Measurements from ENCODE around the gene SNCA. TPM values are rescaled to one million over a fixed set of nuclear protein-coding genes. Genes with fewer than 3 reads are reported as not detected.

SNCA gene
- total and polyA plus RNA-seq, 2 donors (not counting 1 experiment from before 2014, with no cell fraction given): 0.95 to 6.8 TPM

DNA sequence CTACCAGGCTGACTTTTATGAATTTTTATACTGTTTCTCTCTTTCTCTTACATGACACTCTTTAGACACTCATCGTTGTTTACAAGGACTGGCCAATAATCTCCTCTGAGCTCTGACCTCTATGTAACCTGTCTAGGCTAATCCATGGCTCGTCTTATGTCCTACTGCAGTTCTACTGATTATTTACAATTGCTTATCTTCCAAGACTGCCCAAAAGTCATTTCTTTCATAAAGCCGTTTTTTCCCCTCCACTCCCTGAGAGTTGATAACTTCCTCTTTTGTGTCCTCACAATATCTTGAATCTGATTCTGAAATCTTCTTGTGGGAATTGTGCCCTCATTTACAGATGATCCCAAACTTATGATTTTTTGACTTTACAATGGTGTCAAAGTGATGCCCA, 18.3 kb upstream of the SNCA start:
- no peak for DNase-seq (ENCODE audit: low read depth in 2 of 2)
- Histone ChIP-seq H3K27ac (ENCODE audit: insufficient read depth, low read length) (no peak overlapping the region), H3K9ac (ENCODE audit: insufficient read depth, low read length) (no peak overlapping the region), H3K4me2 (ENCODE audit: extremely low read depth, insufficient read depth, low read length) (no peak overlapping the region), H3K36me3 (ENCODE audit: control insufficient read depth, insufficient read depth, low read length) (no peaks in the 10 kb centered on the region), H3K79me2 (ENCODE audit: control insufficient read depth, insufficient read depth, low read length) (no peaks in the 10 kb centered on the region), H2AFZ (ENCODE audit: low read length) (no peak overlapping the region), H3K27me3 (ENCODE audit: control insufficient read depth, insufficient read depth, low read length) (no peaks in the 10 kb centered on the region), H4K20me1 (ENCODE audit: control insufficient read depth, extremely low read depth, insufficient read depth, low read length) (no peaks in the 10 kb centered on the region), H3K9me3 (ENCODE audit: control insufficient read depth, insufficient read depth, low read depth, low read length) (no peaks in the 10 kb centered on the region), H3K4me3 (replicated peaks in 1 of 4; ENCODE audit: control extremely low read depth in 1 of 4, insufficient read depth in 1 of 4, low read depth in 3 of 4, low read length in 4 of 4) (no peak overlapping the region), H3K4me1 (ENCODE audit: control insufficient read depth, extremely low read depth, insufficient read depth, low read length) (no peaks in the 10 kb centered on the region)
- no peak for TF ChIP-seq EZH2 (IDR thresholded peaks at IDR 0.05; ENCODE audit: low read length, missing control alignments)
- TF ChIP-seq, protein P1, sequence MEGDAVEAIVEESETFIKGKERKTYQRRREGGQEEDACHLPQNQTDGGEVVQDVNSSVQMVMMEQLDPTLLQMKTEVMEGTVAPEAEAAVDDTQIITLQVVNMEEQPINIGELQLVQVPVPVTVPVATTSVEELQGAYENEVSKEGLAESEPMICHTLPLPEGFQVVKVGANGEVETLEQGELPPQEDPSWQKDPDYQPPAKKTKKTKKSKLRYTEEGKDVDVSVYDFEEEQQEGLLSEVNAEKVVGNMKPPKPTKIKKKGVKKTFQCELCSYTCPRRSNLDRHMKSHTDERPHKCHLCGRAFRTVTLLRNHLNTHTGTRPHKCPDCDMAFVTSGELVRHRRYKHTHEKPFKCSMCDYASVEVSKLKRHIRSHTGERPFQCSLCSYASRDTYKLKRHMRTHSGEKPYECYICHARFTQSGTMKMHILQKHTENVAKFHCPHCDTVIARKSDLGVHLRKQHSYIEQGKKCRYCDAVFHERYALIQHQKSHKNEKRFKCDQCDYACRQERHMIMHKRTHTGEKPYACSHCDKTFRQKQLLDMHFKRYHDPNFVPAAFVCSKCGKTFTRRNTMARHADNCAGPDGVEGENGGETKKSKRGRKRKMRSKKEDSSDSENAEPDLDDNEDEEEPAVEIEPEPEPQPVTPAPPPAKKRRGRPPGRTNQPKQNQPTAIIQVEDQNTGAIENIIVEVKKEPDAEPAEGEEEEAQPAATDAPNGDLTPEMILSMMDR (conservative IDR thresholded peaks at IDR 0.05 in 1 of 2, IDR thresholded peaks at IDR 0.05 in 1 of 2; ENCODE audit: low read depth in 1 of 2, low read length in 2 of 2): no peak

DNA sequence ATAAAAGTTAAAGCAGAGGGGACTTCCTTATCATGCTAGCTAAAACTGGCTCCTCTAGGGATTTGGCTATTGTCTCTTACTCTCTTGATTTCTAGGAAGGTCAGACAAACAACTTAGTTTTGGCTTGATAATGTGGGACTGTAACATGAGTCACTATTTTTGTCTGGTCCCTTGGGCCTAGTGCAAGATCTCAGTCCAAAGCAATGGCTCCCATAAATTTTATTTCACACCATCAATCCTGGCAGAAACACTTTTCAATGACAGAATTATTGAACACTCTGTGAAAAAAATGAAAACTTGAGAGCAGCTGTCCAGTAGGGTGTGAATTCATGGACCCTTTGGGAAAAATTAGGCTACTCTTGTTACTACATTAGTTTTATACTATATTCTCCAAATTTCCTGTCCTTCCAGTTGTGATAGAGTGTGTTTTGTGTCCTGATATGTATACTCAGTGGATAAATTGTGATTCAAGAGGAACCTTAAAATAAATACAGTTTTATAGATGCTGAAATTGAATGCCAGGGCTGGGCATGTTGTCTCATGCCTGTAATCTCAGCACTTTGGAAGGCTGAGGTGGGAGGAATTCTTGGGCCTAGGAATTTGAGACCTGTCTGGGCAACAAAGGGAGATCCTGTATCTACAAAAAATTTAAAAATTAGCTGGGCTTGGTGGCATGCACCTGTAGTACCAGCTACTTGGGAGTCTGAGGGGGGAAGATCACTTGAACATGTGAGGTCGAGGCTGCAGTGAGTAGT, 10.8 kb upstream of the SNCA start:
- H3K9me3 ChIP-seq (ENCODE audit: control insufficient read depth, insufficient read depth, low read depth, low read length): no peaks in the 10 kb centered on the region
- H3K36me3 ChIP-seq (ENCODE audit: control insufficient read depth, insufficient read depth, low read length): no peaks in the 10 kb centered on the region
- no peak overlapping the region for H3K4me2 ChIP-seq (ENCODE audit: extremely low read depth, insufficient read depth, low read length)
- H3K4me1 ChIP-seq (ENCODE audit: control insufficient read depth, extremely low read depth, insufficient read depth, low read length): no peaks in the 10 kb centered on the region
- H3K27me3 ChIP-seq (ENCODE audit: control insufficient read depth, insufficient read depth, low read length): no peaks in the 10 kb centered on the region
- no peak overlapping the region for H3K9ac ChIP-seq (ENCODE audit: insufficient read depth, low read length)
- no peak overlapping the region for H3K27ac ChIP-seq (ENCODE audit: insufficient read depth, low read length)
- TF ChIP-seq, protein P1 (conservative IDR thresholded peaks at IDR 0.05 in 1 of 2, IDR thresholded peaks at IDR 0.05 in 1 of 2; ENCODE audit: low read depth in 1 of 2, low read length in 2 of 2): no peak
- TF ChIP-seq EZH2 (IDR thresholded peaks at IDR 0.05; ENCODE audit: low read length, missing control alignments): no peak
- no peaks in the 10 kb centered on the region for H4K20me1 ChIP-seq (ENCODE audit: control insufficient read depth, extremely low read depth, insufficient read depth, low read length)
- no peak overlapping the region for H2AFZ ChIP-seq (ENCODE audit: low read length)
- no peak overlapping the region for H3K4me3 ChIP-seq (replicated peaks in 1 of 4; ENCODE audit: control extremely low read depth in 1 of 4, insufficient read depth in 1 of 4, low read depth in 3 of 4, low read length in 4 of 4)
- DNase-seq (ENCODE audit: low read depth in 2 of 2): no peak
- no peaks in the 10 kb centered on the region for H3K79me2 ChIP-seq (ENCODE audit: control insufficient read depth, insufficient read depth, low read length)

DNA sequence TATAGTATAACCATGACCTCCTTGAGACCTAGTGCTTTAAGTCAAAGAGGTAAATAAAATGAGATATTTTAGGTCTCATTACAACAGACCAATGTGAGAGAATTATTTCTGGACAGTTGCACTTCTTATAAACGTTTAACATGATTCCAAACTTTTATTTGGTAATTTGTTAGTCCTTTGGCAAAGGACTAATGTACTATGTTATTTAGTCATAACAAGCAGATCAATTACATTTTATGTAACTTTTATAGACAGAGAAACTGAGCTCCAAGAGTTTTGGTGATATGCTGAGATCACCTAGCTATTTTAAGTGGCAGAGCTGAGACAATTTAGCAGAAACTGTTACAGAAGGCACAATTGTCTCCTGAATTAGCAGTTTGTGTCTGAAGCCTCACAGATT, 2.6 kb upstream of the SNCA start:
- no peaks in the 10 kb centered on the region for H3K4me1 ChIP-seq (ENCODE audit: control insufficient read depth, extremely low read depth, insufficient read depth, low read length)
- H3K27me3 ChIP-seq (ENCODE audit: control insufficient read depth, insufficient read depth, low read length): peaks cover 14% of the 10 kb centered on the region
- no peaks in the 10 kb centered on the region for H3K36me3 ChIP-seq (ENCODE audit: control insufficient read depth, insufficient read depth, low read length)
- no peak overlapping the region for H2AFZ ChIP-seq (ENCODE audit: low read length)
- H3K4me3 ChIP-seq (replicated peaks in 1 of 4; ENCODE audit: control extremely low read depth in 1 of 4, insufficient read depth in 1 of 4, low read depth in 3 of 4, low read length in 4 of 4): no peak overlapping the region
- H4K20me1 ChIP-seq (ENCODE audit: control insufficient read depth, extremely low read depth, insufficient read depth, low read length): no peaks in the 10 kb centered on the region
- H3K4me2 ChIP-seq (ENCODE audit: extremely low read depth, insufficient read depth, low read length): no peak overlapping the region
- TF ChIP-seq, protein P1 (conservative IDR thresholded peaks at IDR 0.05 in 1 of 2, IDR thresholded peaks at IDR 0.05 in 1 of 2; ENCODE audit: low read depth in 1 of 2, low read length in 2 of 2): no peak
- TF ChIP-seq EZH2 (IDR thresholded peaks at IDR 0.05; ENCODE audit: low read length, missing control alignments): no peak
- no peaks in the 10 kb centered on the region for H3K9me3 ChIP-seq (ENCODE audit: control insufficient read depth, insufficient read depth, low read depth, low read length)
- no peak for DNase-seq (ENCODE audit: low read depth in 2 of 2)
- no peaks in the 10 kb centered on the region for H3K79me2 ChIP-seq (ENCODE audit: control insufficient read depth, insufficient read depth, low read length)
- H3K27ac ChIP-seq (ENCODE audit: insufficient read depth, low read length): no peak overlapping the region
- no peak overlapping the region for H3K9ac ChIP-seq (ENCODE audit: insufficient read depth, low read length)

All from fibroblast of lung (primary cell).